ENCODE results near the gene USP48.
"Not testable (repeated sequence)": the region's sequence is repeated elsewhere in the genome, so short reads cannot be mapped to it uniquely, and the experiment has no call there.

The USP48 gene

GRCh38 chr1:21782868-21783678 is at the start of gene USP48:
Gene USP48, minus strand, starts transcription at chr1:21783149. Its CDS starts 192 bp downstream, at chr1:21782957.
- DNase-seq (ENCODE audit: low read depth): peak; percentile 97

- no peak for DNase-seq (ENCODE audit: low read depth)
Measured at GRCh38 chr1:21831454-21831970, 48.6 kb upstream of the USP48 start.

GRCh38 chr1:21830792-21831453 is 48.0 kb upstream of the USP48 start:
- DNase-seq (ENCODE audit: low read depth): no peak

- DNase-seq (ENCODE audit: low read depth): no peak
Measured at GRCh38 chr1:21829294-21829693, 46.3 kb upstream of the USP48 start.

GRCh38 chr1:21828506-21829210 is 45.7 kb upstream of the USP48 start:
- DNase-seq (ENCODE audit: low read depth): no peak

GRCh38 chr1:21828075-21828474 is 45.1 kb upstream of the USP48 start:
- DNase-seq (ENCODE audit: low read depth): no peak

- DNase-seq (ENCODE audit: low read depth): no peak
Measured at GRCh38 chr1:21827141-21827679, 44.3 kb upstream of the USP48 start.

GRCh38 chr1:21826694-21827093 is 43.7 kb upstream of the USP48 start:
- DNase-seq (ENCODE audit: low read depth): not testable (repeated sequence)

- no peak for DNase-seq (ENCODE audit: low read depth)
Measured at GRCh38 chr1:21825393-21825792, 42.4 kb upstream of the USP48 start.

- DNase-seq (ENCODE audit: low read depth): no peak
Measured at GRCh38 chr1:21824926-21825325, 42.0 kb upstream of the USP48 start.

- no peak for DNase-seq (ENCODE audit: low read depth)
Measured at GRCh38 chr1:21823980-21824702, 41.2 kb upstream of the USP48 start.

- no peak for DNase-seq (ENCODE audit: low read depth)
Measured at GRCh38 chr1:21823206-21823979, 40.4 kb upstream of the USP48 start.

- no peak for DNase-seq (ENCODE audit: low read depth)
Measured at GRCh38 chr1:21822349-21822748, 39.4 kb upstream of the USP48 start.

- no peak for DNase-seq (ENCODE audit: low read depth)
Measured at GRCh38 chr1:21821385-21822019, 38.6 kb upstream of the USP48 start.

- DNase-seq (ENCODE audit: low read depth): no peak
Measured at GRCh38 chr1:21820597-21821232, 37.8 kb upstream of the USP48 start.

- peak; percentile 29 for DNase-seq (ENCODE audit: low read depth)
Measured at GRCh38 chr1:21818656-21819055, 35.7 kb upstream of the USP48 start.

GRCh38 chr1:21816602-21817302 is 33.8 kb upstream of the USP48 start:
- no peak for DNase-seq (ENCODE audit: low read depth)

GRCh38 chr1:21815724-21816321 is 32.9 kb upstream of the USP48 start:
- DNase-seq (ENCODE audit: low read depth): no peak

All from activated T-cell treated with anti-CD3 and anti-CD28 coated beads for 48 hours (primary cell).